ENCODE data around the gene MLN. TPM values are rescaled to one million over a fixed set of nuclear protein-coding genes. Genes with fewer than 3 reads are reported as not detected.

Gene MLN
- total and polyA plus RNA-seq, 2 experiments from 2014 or later: not detected

GRCh38 chr6:33853026-33853425, 49.2 kb upstream of the MLN start:
- Histone ChIP-seq H3K27me3 (ENCODE audit: insufficient read depth) (no peaks in the 10 kb centered on the region), H3K27ac (ENCODE audit: low read depth) (no peak overlapping the region), H4K20me1 (replicated peaks; ENCODE audit: insufficient read depth) (no peaks in the 10 kb centered on the region), H3K9me2 (ENCODE audit: insufficient read depth) (no peaks in the 10 kb centered on the region), H3K79me2 (replicated peaks; ENCODE audit: insufficient read depth) (no peaks in the 10 kb centered on the region), H3K4me3 (no peak overlapping the region), H2AFZ (no peak overlapping the region), H3F3A (replicated peaks; ENCODE audit: low read depth) (no peaks in the 10 kb centered on the region), H3K36me3 (ENCODE audit: insufficient read depth) (no peaks in the 10 kb centered on the region), H3K4me1 (ENCODE audit: insufficient read depth) (peaks cover 11% of the 10 kb centered on the region), H3K4me2 (no peak overlapping the region)
- TF ChIP-seq ETS1 (IDR thresholded peaks at IDR 0.05) (no peak), CTCF (conservative IDR thresholded peaks at IDR 0.05; ENCODE audit: low read depth in 2 of 2) (no peak), STAT1 (IDR thresholded peaks at IDR 0.05; ENCODE audit: unreplicated experiment) (no peak), NANOG (IDR thresholded peaks at IDR 0.05; ENCODE audit: borderline replicate concordance) (no peak), POLR2AphosphoS5 (IDR thresholded peaks at IDR 0.05; ENCODE audit: low read depth) (no peak), ZNF462 (CRISPR knock-in tag; IDR thresholded peaks at IDR 0.05) (no peak), ZNF331 (CRISPR knock-in tag; IDR thresholded peaks at IDR 0.05; ENCODE audit: low read depth) (no peak), EZH2 (IDR thresholded peaks at IDR 0.05; ENCODE audit: low read depth, unreplicated experiment) (no peak), ZNF114 (CRISPR knock-in tag; IDR thresholded peaks at IDR 0.05) (no peak), EZH2phosphoT487 (IDR thresholded peaks at IDR 0.05; ENCODE audit: unreplicated experiment) (no peak), JUNB (IDR thresholded peaks at IDR 0.05; ENCODE audit: unreplicated experiment) (no peak), REST (IDR thresholded peaks at IDR 0.05; ENCODE audit: unreplicated experiment) (no peak), CREB1 (CRISPR knock-in tag; IDR thresholded peaks at IDR 0.05; ENCODE audit: low read depth) (no peak)
- DNase-seq (ENCODE audit: low spot score) (no peak), ATAC-seq (no peak)
- Mint-ChIP-seq H3K36me3 (ENCODE audit: low read depth) (no peaks in the 10 kb centered on the region), H3K4me3 (no peak overlapping the region), H3K9me3 (no peaks in the 10 kb centered on the region), H3K27me3 (ENCODE audit: insufficient read depth, low read depth, poor library complexity) (peaks cover 12% of the 10 kb centered on the region), H3K27ac (no peak overlapping the region), H3K4me1 (peaks cover 20% of the 10 kb centered on the region)
